HPDE6-E6E7 (cell line): ENCODE data around the gene PTPRD.

Source experiments
- DNase-seq: peaks from one replicate; pipeline ENCODE4 v3.0.0; 2011; ENCODE audit warnings: missing footprints; ENCODE audit errors: extremely low spot score

PTPRD gene

DNA sequence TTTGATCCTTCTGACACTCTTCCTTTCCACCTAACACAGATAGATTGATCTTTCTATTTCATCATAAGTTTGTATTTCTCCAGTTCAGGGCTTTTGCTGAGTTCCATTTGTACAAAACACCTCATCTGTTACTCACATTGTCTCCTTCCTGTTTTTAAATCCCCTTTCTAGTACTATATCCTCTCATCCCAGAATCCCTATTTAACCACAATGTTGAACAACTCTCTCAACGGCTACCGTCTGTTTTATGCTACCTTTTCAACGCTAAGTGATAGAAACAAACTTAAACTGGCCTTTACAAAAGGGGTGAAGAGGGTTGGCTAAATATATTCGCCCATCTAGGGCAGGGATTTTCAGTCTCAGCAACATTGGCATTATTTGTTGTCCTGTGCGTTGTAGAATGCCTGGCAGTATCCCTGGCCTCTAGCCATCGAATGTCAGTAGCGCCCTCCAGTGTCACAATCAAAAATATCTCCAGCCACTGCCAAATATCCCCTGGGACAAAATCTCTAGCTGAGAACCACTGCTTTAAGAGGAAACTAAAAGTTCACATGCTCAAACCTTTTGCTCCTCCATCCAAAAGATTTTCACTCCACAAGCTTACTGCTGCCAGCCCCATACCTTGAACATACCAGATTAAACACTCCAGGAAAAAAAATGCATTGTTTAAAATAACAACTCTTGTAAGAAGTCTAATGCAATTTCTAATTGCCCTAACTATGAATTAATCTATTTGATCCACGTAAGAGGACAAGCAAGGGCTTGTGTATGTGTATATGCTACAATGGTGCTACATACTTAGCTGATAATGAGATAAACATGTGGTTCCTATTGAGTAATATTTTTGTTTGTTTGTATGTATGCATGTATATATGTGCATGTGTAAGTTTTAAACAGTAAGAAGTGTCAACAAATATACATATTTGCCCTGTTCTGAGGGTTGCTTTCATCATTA, 344.0 kb downstream of the PTPRD start:
- DNase-seq = peak; percentile 35

DNA sequence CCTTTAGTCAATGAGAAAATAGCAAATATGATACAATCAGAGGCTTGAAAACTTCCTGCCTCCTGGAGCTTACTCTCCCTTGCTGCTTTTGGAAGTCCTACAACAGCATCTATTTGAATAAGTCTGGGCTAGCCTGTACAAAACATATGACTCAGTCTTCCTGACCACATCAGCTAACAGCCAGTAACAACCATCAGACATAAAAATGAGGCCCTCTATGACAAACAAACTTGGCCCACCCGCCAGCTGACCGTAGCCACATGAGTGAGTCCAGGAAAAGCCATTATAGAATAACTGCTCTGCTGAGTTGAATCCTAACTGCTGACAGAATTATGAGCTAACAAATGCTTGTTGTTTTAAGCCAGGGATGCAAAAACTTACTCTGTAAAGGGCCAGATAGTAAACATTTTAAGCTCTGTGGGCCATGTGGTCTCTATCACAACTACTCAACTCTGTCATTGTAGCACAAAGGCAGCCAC, 347.6 kb downstream of the PTPRD start:
- DNase-seq = peak; percentile 45

- DNase-seq = no peak
Observed at GRCh38 chr9:10260501-10260900, 352.3 kb downstream of the PTPRD start.

- no peak for DNase-seq
Observed at GRCh38 chr9:10259668-10260067, 353.1 kb downstream of the PTPRD start.

GRCh38 chr9:10255758-10256157, 357.0 kb downstream of the PTPRD start:
- no peak for DNase-seq

DNA sequence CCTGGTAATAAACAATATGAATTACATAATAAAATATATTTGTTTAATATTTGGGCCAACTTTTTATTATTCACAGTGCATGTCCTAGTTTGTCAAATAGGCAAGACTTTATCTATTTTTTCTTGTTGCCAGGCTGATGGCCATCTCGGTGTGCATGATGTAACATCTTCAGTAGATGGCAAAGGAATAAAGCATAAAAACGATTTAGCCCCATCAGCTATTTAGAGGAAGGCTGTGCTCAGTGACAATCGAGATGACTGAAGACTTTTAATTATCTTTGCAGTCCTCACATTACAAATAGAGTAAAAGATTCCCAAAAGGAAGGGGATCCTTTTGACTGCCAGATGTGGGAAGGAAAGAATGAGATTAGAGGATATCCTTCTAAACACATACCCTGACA, 358.5 kb downstream of the PTPRD start:
- no peak for DNase-seq

GRCh38 chr9:10253341-10253740, 359.5 kb downstream of the PTPRD start:
- DNase-seq = no peak

- DNase-seq = no peak
Observed at GRCh38 chr9:10252174-10252573, 360.6 kb downstream of the PTPRD start.

DNA sequence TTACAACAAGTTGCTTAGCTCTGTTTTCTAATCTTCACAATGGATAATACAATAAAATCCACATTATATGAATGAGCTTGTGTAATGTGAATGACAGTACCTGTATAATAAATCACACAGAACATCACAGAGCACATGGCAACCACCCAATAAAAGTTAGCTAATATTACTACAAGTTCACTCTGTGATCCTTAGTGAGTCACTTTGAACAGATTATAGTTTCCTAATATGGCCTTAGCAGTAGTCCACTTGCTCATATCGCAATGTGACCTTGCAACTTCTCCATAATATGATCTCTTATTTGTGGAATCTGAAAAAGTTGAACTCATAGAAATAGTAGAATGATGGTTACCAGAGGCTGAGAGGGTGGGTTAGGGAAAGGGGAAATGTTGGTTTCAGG, 361.3 kb downstream of the PTPRD start:
- peak; percentile 10 for DNase-seq

GRCh38 chr9:10250219-10250618, 362.6 kb downstream of the PTPRD start:
- DNase-seq = no peak

GRCh38 chr9:10248890-10249289, 363.9 kb downstream of the PTPRD start:
- DNase-seq = no peak

GRCh38 chr9:10242255-10242654, 370.5 kb downstream of the PTPRD start:
- no peak for DNase-seq

GRCh38 chr9:10238087-10238486, 374.7 kb downstream of the PTPRD start:
- no peak for DNase-seq

DNA sequence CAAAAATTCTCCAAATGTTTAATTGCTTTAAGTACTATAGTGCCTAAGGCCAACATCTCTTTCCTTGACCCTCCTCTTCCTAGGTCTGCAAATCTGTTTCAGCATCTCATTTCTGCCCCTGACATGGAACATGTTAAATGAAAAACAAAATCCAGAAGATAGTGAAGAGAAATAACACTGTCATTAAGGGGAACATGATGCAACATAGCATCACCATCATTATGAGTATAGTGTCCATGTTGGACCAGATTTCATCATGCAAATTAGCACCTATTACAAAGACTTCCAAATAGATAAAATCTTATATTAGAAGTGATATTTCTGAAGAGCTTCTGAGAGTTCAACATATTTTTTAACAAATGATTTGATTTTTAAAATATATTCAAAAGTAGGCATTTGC, 375.2 kb downstream of the PTPRD start:
- no peak for DNase-seq

DNA sequence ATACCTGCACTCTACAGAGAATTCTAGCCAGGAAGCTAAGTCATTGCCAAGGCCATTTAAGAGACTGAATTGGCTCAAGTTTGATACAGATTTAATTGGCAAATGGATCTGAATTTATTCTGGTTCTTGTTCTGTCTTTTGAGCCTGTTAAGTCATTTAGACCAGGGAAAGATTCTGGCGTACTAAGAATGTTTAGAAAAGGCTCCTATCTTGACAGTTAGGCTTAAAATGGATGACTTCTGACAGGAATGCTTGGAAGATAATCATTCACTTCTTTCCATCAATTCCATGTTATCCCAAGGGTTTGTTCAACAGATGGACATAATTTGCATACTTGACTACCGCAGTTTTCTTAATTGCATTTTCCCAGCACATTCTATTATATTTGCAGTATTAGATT, 376.6 kb downstream of the PTPRD start:
- no peak for DNase-seq

DNA sequence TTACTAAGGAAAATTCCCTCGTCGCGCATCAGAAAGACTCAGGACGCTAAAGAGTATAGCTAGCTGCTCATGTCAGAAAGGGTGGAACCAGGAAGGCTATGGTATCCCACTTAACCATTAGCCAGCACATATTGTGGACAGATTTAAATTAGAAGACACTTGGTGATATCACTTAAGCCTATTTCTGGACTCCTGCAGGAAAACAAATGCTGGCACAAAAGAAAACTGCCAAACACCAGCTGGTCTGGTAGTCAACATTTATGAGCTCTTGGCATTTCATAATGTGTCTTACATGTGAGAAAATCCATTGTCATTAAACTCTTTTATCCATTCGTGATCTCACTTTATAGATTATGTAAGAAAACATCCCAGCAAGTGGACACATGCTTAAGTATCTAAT, 377.4 kb downstream of the PTPRD start:
- no peak for DNase-seq

GRCh38 chr9:10232352-10232930, 380.4 kb downstream of the PTPRD start:
- peak; percentile 5 for DNase-seq

- DNase-seq = no peak
Observed at GRCh38 chr9:10230512-10230911, 382.3 kb downstream of the PTPRD start.

DNA sequence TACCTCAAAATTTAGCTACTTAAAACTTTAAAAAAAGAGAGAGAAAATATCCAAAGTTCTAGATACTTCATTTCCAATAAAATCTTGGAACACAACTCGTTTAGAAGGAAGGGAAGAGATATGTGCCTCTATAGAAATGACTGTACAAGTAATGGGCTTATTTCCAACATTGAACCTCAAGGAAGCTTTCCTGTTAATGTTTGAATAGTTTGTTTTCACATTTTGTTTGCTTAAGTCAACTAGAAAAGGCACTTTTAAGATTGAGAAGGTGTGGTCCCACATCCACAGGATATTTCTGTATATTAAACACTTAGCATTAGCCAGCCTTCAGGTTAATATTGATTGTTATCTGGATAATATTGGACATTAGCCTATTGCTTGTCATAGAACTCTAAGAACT, 384.7 kb downstream of the PTPRD start:
- no peak for DNase-seq

- no peak for DNase-seq
Observed at GRCh38 chr9:10226996-10227395, 385.8 kb downstream of the PTPRD start.

GRCh38 chr9:10212702-10213101, 400.1 kb downstream of the PTPRD start:
- no peak for DNase-seq

GRCh38 chr9:10208691-10209069, 404.1 kb downstream of the PTPRD start:
- DNase-seq = no peak

- no peak for DNase-seq
Observed at GRCh38 chr9:10204276-10204675, 408.5 kb downstream of the PTPRD start.
